ENCODE results near the gene LRRTM1. TPM values are rescaled to one million over a fixed set of nuclear protein-coding genes. Genes with fewer than 3 reads are reported as not detected.

The LRRTM1 gene
- total RNA-seq, 2 experiments from 2014 or later, result not detected

GRCh38 chr2:80299661-80300060, 4.9 kb downstream of the LRRTM1 start:
- intact Hi-C loops (cut with micrococcal nuclease), result no loop called here
- H3K9me3 Mint-ChIP-seq, result peaks cover 2% of the 10 kb centered on the region
- CTCF ChIA-PET, result no interaction called here
- no peaks in the 10 kb centered on the region for H3K36me3 Mint-ChIP-seq
- DNase-seq, result no peak
- H3K27me3 Mint-ChIP-seq, result peaks cover 19% of the 10 kb centered on the region
- POLR2A ChIA-PET, result no interaction called here
- no peak overlapping the region for H3K4me3 Mint-ChIP-seq
- no peak overlapping the region for H3K27ac Mint-ChIP-seq
- H3K4me1 Mint-ChIP-seq (ENCODE audit: low read depth), result no peaks in the 10 kb centered on the region

GRCh38 chr2:80298954-80299353, 5.6 kb downstream of the LRRTM1 start:
- Mint-ChIP-seq H3K27me3 (peaks cover 19% of the 10 kb centered on the region), H3K9me3 (peaks cover 2% of the 10 kb centered on the region), H3K27ac (no peak overlapping the region), H3K4me3 (no peak overlapping the region), H3K4me1 (ENCODE audit: low read depth) (no peaks in the 10 kb centered on the region), H3K36me3 (no peaks in the 10 kb centered on the region)
- no peak for DNase-seq
- CTCF ChIA-PET, result no interaction called here
- POLR2A ChIA-PET, result no interaction called here
- intact Hi-C loops (cut with micrococcal nuclease), result no loop called here

DNA sequence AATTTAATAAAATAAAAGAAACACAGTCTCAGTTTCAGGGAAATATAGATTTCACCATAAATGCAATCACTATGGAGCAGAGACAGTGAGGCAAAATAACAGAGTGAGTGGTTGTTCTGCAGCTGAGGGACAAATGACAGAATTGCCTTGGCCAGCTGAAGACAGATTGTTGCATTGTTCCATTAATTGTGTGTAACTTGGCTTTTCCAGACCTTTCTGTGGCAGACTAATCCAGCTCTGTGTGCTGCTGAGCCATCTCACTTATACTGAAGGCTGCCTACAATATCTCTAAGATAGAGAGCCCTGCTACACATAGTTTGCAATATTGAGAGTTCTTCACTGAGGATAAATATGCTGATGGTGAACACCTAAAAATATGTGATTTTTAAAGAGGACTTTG, 11.5 kb downstream of the LRRTM1 start:
- no peak for DNase-seq
- Mint-ChIP-seq H3K36me3 (no peaks in the 10 kb centered on the region), H3K27me3 (no peaks in the 10 kb centered on the region), H3K9me3 (peaks cover 5% of the 10 kb centered on the region), H3K4me1 (ENCODE audit: low read depth) (no peaks in the 10 kb centered on the region), H3K27ac (no peak overlapping the region), H3K4me3 (no peak overlapping the region)
- ChIA-PET POLR2A (no interaction called here), CTCF (no interaction called here)
- intact Hi-C loops (cut with micrococcal nuclease), result no loop called here

DNA sequence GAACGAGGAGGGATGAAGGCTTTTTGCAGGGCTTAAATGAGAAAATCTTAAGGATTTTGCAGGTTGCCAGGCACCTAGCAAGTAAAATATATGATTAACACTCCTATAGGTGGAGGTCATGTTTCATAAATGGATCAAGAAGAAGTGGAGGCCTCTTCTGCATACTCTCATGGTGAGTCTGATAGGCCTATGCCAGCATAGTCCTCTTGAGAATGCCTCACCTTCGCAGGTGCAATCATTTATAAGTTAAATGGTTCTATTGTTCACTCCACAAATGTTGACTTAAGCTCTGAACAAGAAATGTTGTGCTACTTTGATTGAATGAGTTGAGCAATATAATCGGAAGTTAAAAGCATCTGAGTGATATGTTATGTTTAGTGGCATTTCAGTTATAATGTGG, 12.1 kb downstream of the LRRTM1 start:
- CTCF ChIA-PET, result no interaction called here
- no peaks in the 10 kb centered on the region for H3K36me3 Mint-ChIP-seq
- intact Hi-C loops (cut with micrococcal nuclease), result no loop called here

DNA sequence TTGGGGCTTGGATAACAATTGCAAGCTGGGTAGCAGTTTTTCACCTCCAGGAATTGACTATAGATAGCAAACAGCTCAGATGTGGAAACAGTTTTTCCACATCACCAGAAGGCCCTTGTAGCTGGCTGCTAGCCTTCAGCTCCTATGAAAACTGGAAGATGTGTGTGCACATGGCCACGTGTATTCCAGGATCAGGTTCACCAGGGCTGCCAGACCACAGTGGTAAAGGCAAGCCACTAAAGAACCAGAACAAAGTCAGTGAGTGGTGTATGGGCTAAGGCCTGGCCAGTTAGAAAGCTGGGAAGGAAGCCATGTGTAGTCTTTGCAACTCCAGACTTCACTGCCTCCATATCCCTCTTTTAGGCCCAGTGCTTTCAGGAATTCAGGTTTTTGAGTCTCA, 12.9 kb downstream of the LRRTM1 start:
- Mint-ChIP-seq H3K27me3 (no peaks in the 10 kb centered on the region), H3K4me1 (ENCODE audit: low read depth) (no peaks in the 10 kb centered on the region), H3K36me3 (no peaks in the 10 kb centered on the region), H3K4me3 (no peak overlapping the region), H3K27ac (no peak overlapping the region), H3K9me3 (peaks cover 5% of the 10 kb centered on the region)
- intact Hi-C loops (cut with micrococcal nuclease), result no loop called here
- CTCF ChIA-PET, result no interaction called here
- POLR2A ChIA-PET, result no interaction called here
- no peak for DNase-seq

More for the DNA sequence above, 12.1 kb downstream of the LRRTM1 start:
- DNase-seq, result no peak
- H3K4me3 Mint-ChIP-seq, result no peak overlapping the region
- no peaks in the 10 kb centered on the region for H3K27me3 Mint-ChIP-seq
- H3K9me3 Mint-ChIP-seq, result peaks cover 5% of the 10 kb centered on the region
- no peaks in the 10 kb centered on the region for H3K4me1 Mint-ChIP-seq (ENCODE audit: low read depth)
- H3K27ac Mint-ChIP-seq, result no peak overlapping the region
- POLR2A ChIA-PET, result no interaction called here

DNA sequence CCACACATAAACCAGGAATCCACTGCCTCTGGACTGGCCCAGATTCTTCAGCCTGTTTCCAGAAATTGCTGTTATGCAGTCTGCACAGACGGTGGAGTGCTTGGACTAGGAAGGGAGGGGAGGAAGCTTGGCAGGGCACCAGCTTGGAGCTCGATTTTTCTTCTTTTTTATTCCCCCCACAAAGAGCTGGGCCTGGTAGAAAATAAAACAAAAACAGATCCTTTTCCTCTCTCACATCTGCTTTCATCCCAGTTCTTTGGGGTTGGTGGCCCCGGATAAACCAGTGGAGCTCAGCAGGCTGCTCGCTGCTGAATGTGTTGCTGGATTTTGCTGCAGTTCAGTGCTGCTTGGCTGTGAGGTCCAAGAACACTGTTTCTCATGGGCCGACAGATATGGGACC, 16.0 kb downstream of the LRRTM1 start:
- Mint-ChIP-seq H3K9me3 (peaks cover 11% of the 10 kb centered on the region), H3K27ac (no peak overlapping the region), H3K27me3 (no peaks in the 10 kb centered on the region), H3K36me3 (no peaks in the 10 kb centered on the region), H3K4me3 (no peak overlapping the region), H3K4me1 (ENCODE audit: low read depth) (no peaks in the 10 kb centered on the region)
- ChIA-PET CTCF (no interaction called here), POLR2A (no interaction called here)
- no peak for DNase-seq
- intact Hi-C loops (cut with micrococcal nuclease), result no loop called here

- ChIA-PET CTCF (no interaction called here), POLR2A (no interaction called here)
- intact Hi-C loops (cut with micrococcal nuclease), result no loop called here
- Mint-ChIP-seq H3K27ac (no peak overlapping the region), H3K4me3 (no peak overlapping the region), H3K27me3 (no peaks in the 10 kb centered on the region), H3K4me1 (ENCODE audit: low read depth) (no peaks in the 10 kb centered on the region), H3K36me3 (no peaks in the 10 kb centered on the region), H3K9me3 (peaks cover 14% of the 10 kb centered on the region)
- no peak for DNase-seq
These were observed 23.5 kb downstream of the LRRTM1 start for GRCh38 chr2:80281049-80281448.

DNA sequence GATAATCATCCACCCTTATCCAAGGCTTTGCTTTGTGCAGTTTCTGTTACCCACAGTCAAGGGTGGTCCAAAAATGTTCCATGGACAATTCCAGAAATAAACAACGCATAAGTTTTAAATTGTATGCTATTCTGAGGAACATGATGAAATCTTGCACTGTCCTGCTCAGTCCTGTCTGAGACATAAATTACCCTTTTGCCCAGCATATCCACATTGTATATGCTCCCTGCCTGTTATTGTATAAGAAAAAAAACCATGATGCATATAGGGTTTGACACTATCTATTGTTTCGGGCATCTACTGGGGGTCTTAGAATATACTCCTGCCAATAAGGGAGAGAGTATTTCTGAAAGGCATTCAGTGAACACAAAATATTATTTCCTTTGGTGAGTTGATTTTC, 24.0 kb downstream of the LRRTM1 start:
- no peak overlapping the region for H3K27ac Mint-ChIP-seq
- H3K36me3 Mint-ChIP-seq, result no peaks in the 10 kb centered on the region
- CTCF ChIA-PET, result no interaction called here
- H3K9me3 Mint-ChIP-seq, result peaks cover 15% of the 10 kb centered on the region
- intact Hi-C loops (cut with micrococcal nuclease), result no loop called here
- no peaks in the 10 kb centered on the region for H3K4me1 Mint-ChIP-seq (ENCODE audit: low read depth)
- POLR2A ChIA-PET, result no interaction called here
- H3K4me3 Mint-ChIP-seq, result no peak overlapping the region
- H3K27me3 Mint-ChIP-seq, result no peaks in the 10 kb centered on the region
- no peak for DNase-seq

DNA sequence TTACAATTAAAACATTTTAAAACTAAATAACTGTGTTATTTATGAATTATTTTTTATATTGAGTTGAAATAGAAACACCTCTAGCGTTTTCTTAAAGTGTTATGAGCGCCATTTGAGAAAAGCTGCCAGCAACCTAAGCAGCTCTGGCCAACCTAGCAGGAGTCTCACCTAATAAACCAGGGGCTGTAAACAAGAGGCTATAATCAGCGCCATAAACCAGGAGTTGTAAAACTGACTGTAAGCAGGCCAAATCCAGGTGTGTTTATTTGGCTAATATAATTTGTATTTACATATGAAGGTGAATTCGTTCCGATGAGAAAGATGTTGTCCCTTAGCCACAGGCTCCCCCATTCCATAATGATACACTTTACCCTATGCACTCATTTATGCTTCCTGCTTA, 34.7 kb downstream of the LRRTM1 start:
- CTCF ChIA-PET, result no interaction called here
- Mint-ChIP-seq H3K27me3 (no peaks in the 10 kb centered on the region), H3K4me1 (ENCODE audit: low read depth) (no peaks in the 10 kb centered on the region), H3K9me3 (peaks cover 7% of the 10 kb centered on the region), H3K4me3 (no peak overlapping the region), H3K27ac (no peak overlapping the region), H3K36me3 (no peaks in the 10 kb centered on the region)
- no peak for DNase-seq
- POLR2A ChIA-PET, result no interaction called here
- intact Hi-C loops (cut with micrococcal nuclease), result no loop called here

GRCh38 chr2:80266231-80266630, 38.3 kb downstream of the LRRTM1 start:
- H3K9me3 Mint-ChIP-seq, result peaks cover 10% of the 10 kb centered on the region

DNA sequence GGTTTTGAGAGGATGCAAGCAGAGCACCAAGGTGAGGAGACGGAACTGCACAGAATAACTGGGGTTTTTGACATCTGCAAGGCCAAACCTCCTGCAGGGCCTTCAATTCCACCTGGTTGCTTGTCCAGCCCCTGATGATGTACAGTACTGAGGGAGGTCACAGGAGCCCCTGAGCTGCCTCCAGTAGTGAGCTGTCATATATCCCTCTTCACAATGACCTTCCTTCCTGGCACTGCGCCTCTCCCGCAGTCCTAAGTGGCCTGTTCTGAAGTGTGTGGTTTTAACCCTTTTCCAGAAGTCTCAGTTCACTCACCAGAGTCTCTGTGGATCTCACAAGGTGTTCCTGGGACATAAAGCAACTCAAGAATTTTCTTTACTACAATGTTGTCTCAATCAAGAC, 45.3 kb downstream of the LRRTM1 start:
- H3K36me3 Mint-ChIP-seq, result no peaks in the 10 kb centered on the region
- DNase-seq, result no peak
- no peak overlapping the region for H3K27ac Mint-ChIP-seq
- no peak overlapping the region for H3K4me3 Mint-ChIP-seq
- H3K4me1 Mint-ChIP-seq (ENCODE audit: low read depth), result no peaks in the 10 kb centered on the region
- no peaks in the 10 kb centered on the region for H3K9me3 Mint-ChIP-seq
- ChIA-PET CTCF (no interaction called here), POLR2A (no interaction called here)
- no peaks in the 10 kb centered on the region for H3K27me3 Mint-ChIP-seq
- intact Hi-C loops (cut with micrococcal nuclease), result no loop called here

More at GRCh38 chr2:80266231-80266630, 38.3 kb downstream of the LRRTM1 start:
- intact Hi-C loops (cut with micrococcal nuclease), result no loop called here
- H3K4me3 Mint-ChIP-seq, result no peak overlapping the region
- ChIA-PET POLR2A (no interaction called here), CTCF (no interaction called here)
- H3K27ac Mint-ChIP-seq, result no peak overlapping the region
- no peaks in the 10 kb centered on the region for H3K4me1 Mint-ChIP-seq (ENCODE audit: low read depth)
- DNase-seq, result no peak
- H3K36me3 Mint-ChIP-seq, result no peaks in the 10 kb centered on the region
- H3K27me3 Mint-ChIP-seq, result no peaks in the 10 kb centered on the region

GRCh38 chr2:80258793-80259192, 45.8 kb downstream of the LRRTM1 start:
- Mint-ChIP-seq H3K4me1 (ENCODE audit: low read depth) (no peaks in the 10 kb centered on the region), H3K36me3 (no peaks in the 10 kb centered on the region), H3K4me3 (no peak overlapping the region), H3K27ac (no peak overlapping the region), H3K27me3 (no peaks in the 10 kb centered on the region), H3K9me3 (no peaks in the 10 kb centered on the region)
- intact Hi-C loops (cut with micrococcal nuclease), result no loop called here
- ChIA-PET POLR2A (no interaction called here), CTCF (no interaction called here)
- DNase-seq, result no peak

- no peaks in the 10 kb centered on the region for H3K9me3 Mint-ChIP-seq
- H3K27me3 Mint-ChIP-seq, result no peaks in the 10 kb centered on the region
- CTCF ChIA-PET, result no interaction called here
- H3K36me3 Mint-ChIP-seq, result no peaks in the 10 kb centered on the region
- no peaks in the 10 kb centered on the region for H3K4me1 Mint-ChIP-seq (ENCODE audit: low read depth)
- intact Hi-C loops (cut with micrococcal nuclease), result no loop called here
- H3K4me3 Mint-ChIP-seq, result no peak overlapping the region
- no peak for DNase-seq
- H3K27ac Mint-ChIP-seq, result no peak overlapping the region
- POLR2A ChIA-PET, result no interaction called here
These were observed 46.2 kb downstream of the LRRTM1 start for GRCh38 chr2:80258341-80258740.

DNA sequence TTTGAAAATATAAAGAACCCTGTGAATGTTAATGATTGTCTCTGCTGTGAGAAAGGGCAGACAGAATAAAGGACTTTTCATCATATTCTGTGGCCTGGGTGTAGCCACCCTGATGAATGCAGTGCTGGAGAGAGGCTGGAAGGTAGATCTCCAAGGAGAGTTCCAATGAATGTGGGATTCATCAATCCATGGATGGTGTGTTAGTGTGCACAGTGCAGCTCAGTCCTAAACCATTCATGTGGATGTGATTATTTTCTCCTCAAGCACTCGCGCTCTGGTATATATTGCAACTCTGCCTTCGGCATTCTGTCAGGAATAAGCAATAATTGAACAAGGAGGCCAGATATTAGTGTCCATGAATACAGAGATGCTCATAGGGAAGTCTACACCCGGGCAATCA, 47.1 kb downstream of the LRRTM1 start:
- Mint-ChIP-seq H3K9me3 (no peaks in the 10 kb centered on the region), H3K27ac (no peak overlapping the region), H3K4me1 (ENCODE audit: low read depth) (no peaks in the 10 kb centered on the region), H3K4me3 (no peak overlapping the region), H3K36me3 (no peaks in the 10 kb centered on the region), H3K27me3 (no peaks in the 10 kb centered on the region)
- intact Hi-C loops (cut with micrococcal nuclease), result no loop called here
- no peak for DNase-seq
- ChIA-PET CTCF (no interaction called here), POLR2A (no interaction called here)
